ENCODE results near the gene PDLIM1. TPM values are rescaled to one million over a fixed set of nuclear protein-coding genes. Genes with fewer than 3 reads are reported as not detected.
A peak's percentile ranks its signal among the peaks of the same experiment; 100 is the strongest.

PDLIM1 gene
- total and polyA plus RNA-seq, 2 of the 13 experiments (the other 11 are each of a cell fraction or from before 2014, with no cell fraction given): 119 to 123 TPM

DNA sequence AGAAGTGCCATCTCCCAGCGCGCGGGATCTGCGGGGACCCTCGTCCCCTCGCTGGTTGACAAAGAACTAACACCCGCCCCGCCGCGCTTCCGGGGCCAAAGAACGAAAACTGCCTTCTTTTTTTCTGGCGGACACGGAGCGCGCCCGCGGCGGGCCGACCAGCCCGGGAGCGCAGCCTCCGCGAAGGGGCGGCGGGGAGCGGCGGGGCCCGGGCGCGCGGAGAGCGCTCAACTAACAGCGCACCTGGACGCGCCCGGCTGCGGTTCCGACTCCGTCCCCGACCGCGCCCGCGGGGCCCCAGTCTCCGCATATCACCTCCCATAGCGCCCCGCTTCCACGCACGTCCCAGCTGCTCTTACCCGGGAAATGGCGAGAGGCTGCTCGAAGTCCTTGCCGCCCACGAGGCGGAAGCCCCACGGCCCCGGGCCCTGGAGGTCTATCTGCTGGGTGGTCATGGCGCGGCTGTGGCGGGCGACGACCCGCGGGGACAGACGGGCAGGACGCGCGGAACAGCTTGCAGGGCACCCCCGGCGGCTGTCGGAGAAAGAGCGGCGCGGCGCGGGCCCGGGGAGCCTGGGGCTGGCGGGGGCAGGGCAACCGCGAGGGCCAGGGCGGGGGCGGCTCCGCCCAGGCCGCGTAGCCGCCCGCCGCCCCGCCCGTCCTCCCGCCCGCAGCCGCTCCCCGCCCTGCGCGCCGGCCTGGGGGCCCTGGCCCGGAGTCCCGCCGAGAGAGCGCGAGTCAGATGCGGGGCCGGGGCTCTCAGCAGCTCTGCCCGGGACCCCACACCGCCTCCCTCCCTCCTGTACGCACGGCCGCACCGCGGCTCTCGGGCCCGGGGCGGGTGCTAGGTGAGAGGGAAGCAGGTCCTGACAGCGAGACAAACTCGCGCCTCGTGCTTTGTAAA is at the start of gene PDLIM1 (continued):
- TF ChIP-seq, protein P1, sequence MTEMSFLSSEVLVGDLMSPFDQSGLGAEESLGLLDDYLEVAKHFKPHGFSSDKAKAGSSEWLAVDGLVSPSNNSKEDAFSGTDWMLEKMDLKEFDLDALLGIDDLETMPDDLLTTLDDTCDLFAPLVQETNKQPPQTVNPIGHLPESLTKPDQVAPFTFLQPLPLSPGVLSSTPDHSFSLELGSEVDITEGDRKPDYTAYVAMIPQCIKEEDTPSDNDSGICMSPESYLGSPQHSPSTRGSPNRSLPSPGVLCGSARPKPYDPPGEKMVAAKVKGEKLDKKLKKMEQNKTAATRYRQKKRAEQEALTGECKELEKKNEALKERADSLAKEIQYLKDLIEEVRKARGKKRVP (CRISPR knock-in tag; IDR thresholded peaks at IDR 0.05): peak in 1 of 2 experiments; percentile 53; a peak in 2 of 4 replicates
- TF ChIP-seq ZNF274 (CRISPR knock-in tag; IDR thresholded peaks at IDR 0.05): no peak
- TF ChIP-seq, protein P2, sequence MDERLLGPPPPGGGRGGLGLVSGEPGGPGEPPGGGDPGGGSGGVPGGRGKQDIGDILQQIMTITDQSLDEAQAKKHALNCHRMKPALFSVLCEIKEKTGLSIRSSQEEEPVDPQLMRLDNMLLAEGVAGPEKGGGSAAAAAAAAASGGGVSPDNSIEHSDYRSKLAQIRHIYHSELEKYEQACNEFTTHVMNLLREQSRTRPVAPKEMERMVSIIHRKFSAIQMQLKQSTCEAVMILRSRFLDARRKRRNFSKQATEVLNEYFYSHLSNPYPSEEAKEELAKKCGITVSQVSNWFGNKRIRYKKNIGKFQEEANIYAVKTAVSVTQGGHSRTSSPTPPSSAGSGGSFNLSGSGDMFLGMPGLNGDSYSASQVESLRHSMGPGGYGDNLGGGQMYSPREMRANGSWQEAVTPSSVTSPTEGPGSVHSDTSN (CRISPR knock-in tag; IDR thresholded peaks at IDR 0.05): no peak
- TF ChIP-seq, protein P3, sequence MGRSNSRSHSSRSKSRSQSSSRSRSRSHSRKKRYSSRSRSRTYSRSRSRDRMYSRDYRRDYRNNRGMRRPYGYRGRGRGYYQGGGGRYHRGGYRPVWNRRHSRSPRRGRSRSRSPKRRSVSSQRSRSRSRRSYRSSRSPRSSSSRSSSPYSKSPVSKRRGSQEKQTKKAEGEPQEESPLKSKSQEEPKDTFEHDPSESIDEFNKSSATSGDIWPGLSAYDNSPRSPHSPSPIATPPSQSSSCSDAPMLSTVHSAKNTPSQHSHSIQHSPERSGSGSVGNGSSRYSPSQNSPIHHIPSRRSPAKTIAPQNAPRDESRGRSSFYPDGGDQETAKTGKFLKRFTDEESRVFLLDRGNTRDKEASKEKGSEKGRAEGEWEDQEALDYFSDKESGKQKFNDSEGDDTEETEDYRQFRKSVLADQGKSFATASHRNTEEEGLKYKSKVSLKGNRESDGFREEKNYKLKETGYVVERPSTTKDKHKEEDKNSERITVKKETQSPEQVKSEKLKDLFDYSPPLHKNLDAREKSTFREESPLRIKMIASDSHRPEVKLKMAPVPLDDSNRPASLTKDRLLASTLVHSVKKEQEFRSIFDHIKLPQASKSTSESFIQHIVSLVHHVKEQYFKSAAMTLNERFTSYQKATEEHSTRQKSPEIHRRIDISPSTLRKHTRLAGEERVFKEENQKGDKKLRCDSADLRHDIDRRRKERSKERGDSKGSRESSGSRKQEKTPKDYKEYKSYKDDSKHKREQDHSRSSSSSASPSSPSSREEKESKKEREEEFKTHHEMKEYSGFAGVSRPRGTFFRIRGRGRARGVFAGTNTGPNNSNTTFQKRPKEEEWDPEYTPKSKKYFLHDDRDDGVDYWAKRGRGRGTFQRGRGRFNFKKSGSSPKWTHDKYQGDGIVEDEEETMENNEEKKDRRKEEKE (IDR thresholded peaks at IDR 0.05): no peak
- no peak for TF ChIP-seq REXO4 (CRISPR knock-in tag; IDR thresholded peaks at IDR 0.05; ENCODE audit: borderline replicate concordance)
- TF ChIP-seq STAT5B (CRISPR knock-in tag; IDR thresholded peaks at IDR 0.05): no peak
- TF ChIP-seq ZNF75D (CRISPR knock-in tag; IDR thresholded peaks at IDR 0.05; ENCODE audit: borderline replicate concordance): no peak
- no peak for TF ChIP-seq CEBPB (IDR thresholded peaks at IDR 0.05; ENCODE audit: borderline replicate concordance, low read depth, low read length)
- TF ChIP-seq JUND (CRISPR knock-in tag; IDR thresholded peaks at IDR 0.05): no peak
- TF ChIP-seq, protein P4, sequence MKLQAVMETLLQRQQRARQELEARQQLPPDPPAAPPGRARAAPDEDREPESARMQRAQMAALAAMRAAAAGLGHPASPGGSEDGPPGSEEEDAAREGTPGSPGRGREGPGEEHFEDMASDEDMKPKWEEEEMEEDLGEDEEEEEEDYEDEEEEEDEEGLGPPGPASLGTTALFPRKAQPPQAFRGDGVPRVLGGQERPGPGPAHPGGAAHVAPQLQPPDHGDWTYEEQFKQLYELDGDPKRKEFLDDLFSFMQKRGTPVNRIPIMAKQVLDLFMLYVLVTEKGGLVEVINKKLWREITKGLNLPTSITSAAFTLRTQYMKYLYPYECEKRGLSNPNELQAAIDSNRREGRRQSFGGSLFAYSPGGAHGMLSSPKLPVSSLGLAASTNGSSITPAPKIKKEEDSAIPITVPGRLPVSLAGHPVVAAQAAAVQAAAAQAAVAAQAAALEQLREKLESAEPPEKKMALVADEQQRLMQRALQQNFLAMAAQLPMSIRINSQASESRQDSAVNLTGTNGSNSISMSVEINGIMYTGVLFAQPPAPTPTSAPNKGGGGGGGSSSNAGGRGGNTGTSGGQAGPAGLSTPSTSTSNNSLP (IDR thresholded peaks at IDR 0.05; ENCODE audit: low read depth, low read length): no peak
- TF ChIP-seq ZNF564 (CRISPR knock-in tag; IDR thresholded peaks at IDR 0.05): peak; percentile 42; the same call in 1 of the 2 replicates
- no peak for TF ChIP-seq ZNF766 (CRISPR knock-in tag; IDR thresholded peaks at IDR 0.05; ENCODE audit: borderline replicate concordance)
- peak; percentile 72 for TF ChIP-seq ZFY (CRISPR knock-in tag; IDR thresholded peaks at IDR 0.05)
- TF ChIP-seq FOXO1 (CRISPR knock-in tag; IDR thresholded peaks at IDR 0.05): no peak
- TF ChIP-seq, protein P5, sequence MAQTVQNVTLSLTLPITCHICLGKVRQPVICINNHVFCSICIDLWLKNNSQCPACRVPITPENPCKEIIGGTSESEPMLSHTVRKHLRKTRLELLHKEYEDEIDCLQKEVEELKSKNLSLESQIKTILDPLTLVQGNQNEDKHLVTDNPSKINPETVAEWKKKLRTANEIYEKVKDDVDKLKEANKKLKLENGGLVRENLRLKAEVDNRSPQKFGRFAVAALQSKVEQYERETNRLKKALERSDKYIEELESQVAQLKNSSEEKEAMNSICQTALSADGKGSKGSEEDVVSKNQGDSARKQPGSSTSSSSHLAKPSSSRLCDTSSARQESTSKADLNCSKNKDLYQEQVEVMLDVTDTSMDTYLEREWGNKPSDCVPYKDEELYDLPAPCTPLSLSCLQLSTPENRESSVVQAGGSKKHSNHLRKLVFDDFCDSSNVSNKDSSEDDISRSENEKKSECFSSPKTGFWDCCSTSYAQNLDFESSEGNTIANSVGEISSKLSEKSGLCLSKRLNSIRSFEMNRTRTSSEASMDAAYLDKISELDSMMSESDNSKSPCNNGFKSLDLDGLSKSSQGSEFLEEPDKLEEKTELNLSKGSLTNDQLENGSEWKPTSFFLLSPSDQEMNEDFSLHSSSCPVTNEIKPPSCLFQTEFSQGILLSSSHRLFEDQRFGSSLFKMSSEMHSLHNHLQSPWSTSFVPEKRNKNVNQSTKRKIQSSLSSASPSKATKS (CRISPR knock-in tag; IDR thresholded peaks at IDR 0.05): no peak
- 0 out of 2 replicates have a peak, but pooled peaks have one; percentile 39 for TF ChIP-seq ATAD3A (CRISPR knock-in tag; IDR thresholded peaks at IDR 0.05)
- no peak for TF ChIP-seq TBP (CRISPR knock-in tag; IDR thresholded peaks at IDR 0.05)
- TF ChIP-seq ZFP62 (CRISPR knock-in tag; IDR thresholded peaks at IDR 0.05): no peak
- TF ChIP-seq, protein P6, sequence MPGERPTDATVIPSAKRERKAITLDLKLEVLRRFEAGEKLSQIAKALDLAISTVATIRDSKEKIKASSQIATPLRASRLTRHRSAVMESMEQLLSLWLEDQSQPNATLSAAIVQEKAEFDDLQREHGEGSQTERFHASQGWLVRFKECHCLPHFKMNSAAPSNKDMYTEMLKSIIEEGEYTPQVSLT (CRISPR knock-in tag; IDR thresholded peaks at IDR 0.05; ENCODE audit: borderline replicate concordance, low read depth): no peak
- no peak for TF ChIP-seq NFRKB (IDR thresholded peaks at IDR 0.05)
- no peak for TF ChIP-seq DNMT1 (CRISPR knock-in tag; IDR thresholded peaks at IDR 0.05)
